ENCODE data around the gene HSPA5. TPM values are rescaled to one million over a fixed set of nuclear protein-coding genes. Genes with fewer than 3 reads are reported as not detected.
"Not testable (repeated sequence)": the region's sequence is repeated elsewhere in the genome, so short reads cannot be mapped to it uniquely, and the experiment has no call there.

HSPA5 gene
- total and polyA plus RNA-seq, 9 donors, result 67.1 to 309 (median 147) TPM

- intact Hi-C loops (cut with DNase I), result no loop called here
- DNase-seq, result peak; percentile 92 to 95 (median 94)
- H3K9me3 ChIP-seq, result no peaks in the 10 kb centered on the region
- H3K4me3 ChIP-seq, result peak within 1 kb of the TSS; percentile 40
- H3K27me3 ChIP-seq, result no peaks in the 10 kb centered on the region
- WGBS, 3 donors, result 0 to 1% (median 1%) methylated on average over 51 of the region's 51 CpGs
- no peaks in the 10 kb centered on the region for H3K36me3 ChIP-seq
- TF ChIP-seq CTCF (IDR thresholded peaks at IDR 0.05), result no peak
- TF ChIP-seq EP300 (IDR thresholded peaks at IDR 0.05), result peak; percentile 12
- peak; percentile 67 for TF ChIP-seq POLR2A (IDR thresholded peaks at IDR 0.05)
- no peaks in the 10 kb centered on the region for H3K4me1 ChIP-seq (ENCODE audit: insufficient read depth)
- H3K27ac ChIP-seq, result peak within 1 kb of the TSS; percentile 6 to 74
Observed at GRCh38 chr9:125200216-125201047, 40.7 kb downstream of the HSPA5 start, which contains the start of gene RABEPK. RABEPK (plus strand) TSS chr9:125200542; CDS start chr9:125203014, 2,472 bp downstream.

- WGBS, 3 donors, result 63 to 77% (median 71%) methylated on average over 1 of the region's 1 CpG
- H3K36me3 ChIP-seq; intact Hi-C loops (cut with DNase I): not testable (repeated sequence)
Observed at GRCh38 chr9:125195591-125195990, 45.6 kb downstream of the HSPA5 start.

GRCh38 chr9:125194466-125194865 is 46.7 kb downstream of the HSPA5 start:
- H3K27me3 ChIP-seq; H3K9me3 ChIP-seq; DNase-seq; H3K4me1 ChIP-seq (ENCODE audit: insufficient read depth); H3K4me3 ChIP-seq; H3K36me3 ChIP-seq; intact Hi-C loops (cut with DNase I); H3K27ac ChIP-seq: not testable (repeated sequence)
- WGBS, 3 donors, result 86 to 94% (median 91%) methylated on average over 5 of the region's 5 CpGs

More at GRCh38 chr9:125195591-125195990, 45.6 kb downstream of the HSPA5 start:
- H3K4me1 ChIP-seq (ENCODE audit: insufficient read depth); DNase-seq; H3K9me3 ChIP-seq; H3K4me3 ChIP-seq; H3K27me3 ChIP-seq; H3K27ac ChIP-seq: not testable (repeated sequence)

GRCh38 chr9:125190361-125190801 is 50.8 kb downstream of the HSPA5 start:
- Histone ChIP-seq H3K4me1 (ENCODE audit: insufficient read depth) (peaks cover 8% of the 10 kb centered on the region), H3K27me3 (no peaks in the 10 kb centered on the region), H3K36me3 (no peaks in the 10 kb centered on the region), H3K27ac (peak overlapping the region; percentile 75 to 87), H3K4me3 (peak overlapping the region; percentile 97), H3K9me3 (no peaks in the 10 kb centered on the region)
- DNase-seq, result no peak
- WGBS, 3 donors, result 41 to 59% (median 46%) methylated on average over 14 of the region's 14 CpGs
- TF ChIP-seq CTCF (IDR thresholded peaks at IDR 0.05) (no peak), EP300 (IDR thresholded peaks at IDR 0.05) (no peak), POLR2A (IDR thresholded peaks at IDR 0.05) (no peak)
- intact Hi-C loops (cut with DNase I), result no loop called here

- H3K4me1 ChIP-seq (ENCODE audit: insufficient read depth), result peaks cover 8% of the 10 kb centered on the region
- intact Hi-C loops (cut with DNase I), result loop anchor here in 1 of 4 donors (2.0 kb wide), 1 partner anchor 51 kb away; the partner anchor contains the start of gene HSPA5
Observed at GRCh38 chr9:125189361-125190289, 51.5 kb downstream of the HSPA5 start, which contains the start of gene PPP6C. PPP6C (minus strand) TSS chr9:125189803; CDS start chr9:125189718, 85 bp downstream.

More at GRCh38 chr9:125189361-125190289, 51.5 kb downstream of the HSPA5 start, which contains the start of gene PPP6C:
- H3K27ac ChIP-seq, result peak within 1 kb of the TSS; percentile 75 to 87
- no peaks in the 10 kb centered on the region for H3K9me3 ChIP-seq
- H3K4me3 ChIP-seq, result peak within 1 kb of the TSS; percentile 97
- H3K27me3 ChIP-seq, result no peaks in the 10 kb centered on the region
- peak; percentile 95 to 98 (median 96) for DNase-seq
- TF ChIP-seq POLR2A (IDR thresholded peaks at IDR 0.05) (peak; percentile 78), EP300 (IDR thresholded peaks at IDR 0.05) (no peak), CTCF (IDR thresholded peaks at IDR 0.05) (peak; percentile 70 to 87 (median 81))
- H3K36me3 ChIP-seq, result no peaks in the 10 kb centered on the region
- 0 to 1% (median 0%) methylated on average over 71 to 82 of the region's 82 CpGs for WGBS, 3 donors

Measured in ovary (tissue), 9 donors.